A549 treated with GW870086 at 1 μM for 4 hours (cell line): ENCODE measurements around the gene CFAP161. TPM values are rescaled to one million over a fixed set of nuclear protein-coding genes. Genes with fewer than 3 reads are reported as not detected.

Source experiments
- total RNA-seq: library from RNA; stranded (reverse); fragments of 200-300 nt; extraction: Qiagen RNA extraction; gene quantifications from 5 replicates; pipeline ENCODE4 v1.2.3, GENCODE V29; 2022; ENCODE audit warnings: low read depth

CFAP161 gene, protein sequence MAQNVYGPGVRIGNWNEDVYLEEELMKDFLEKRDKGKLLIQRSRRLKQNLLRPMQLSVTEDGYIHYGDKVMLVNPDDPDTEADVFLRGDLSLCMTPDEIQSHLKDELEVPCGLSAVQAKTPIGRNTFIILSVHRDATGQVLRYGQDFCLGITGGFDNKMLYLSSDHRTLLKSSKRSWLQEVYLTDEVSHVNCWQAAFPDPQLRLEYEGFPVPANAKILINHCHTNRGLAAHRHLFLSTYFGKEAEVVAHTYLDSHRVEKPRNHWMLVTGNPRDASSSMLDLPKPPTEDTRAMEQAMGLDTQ
- total RNA-seq = not detected in 5 replicates

GRCh38 chr15:81133782-81134461, at the start of gene CFAP161:
Gene CFAP161 (plus strand): TSS chr15:81134270. CDS start chr15:81134330, 60 bp downstream.

DNA sequence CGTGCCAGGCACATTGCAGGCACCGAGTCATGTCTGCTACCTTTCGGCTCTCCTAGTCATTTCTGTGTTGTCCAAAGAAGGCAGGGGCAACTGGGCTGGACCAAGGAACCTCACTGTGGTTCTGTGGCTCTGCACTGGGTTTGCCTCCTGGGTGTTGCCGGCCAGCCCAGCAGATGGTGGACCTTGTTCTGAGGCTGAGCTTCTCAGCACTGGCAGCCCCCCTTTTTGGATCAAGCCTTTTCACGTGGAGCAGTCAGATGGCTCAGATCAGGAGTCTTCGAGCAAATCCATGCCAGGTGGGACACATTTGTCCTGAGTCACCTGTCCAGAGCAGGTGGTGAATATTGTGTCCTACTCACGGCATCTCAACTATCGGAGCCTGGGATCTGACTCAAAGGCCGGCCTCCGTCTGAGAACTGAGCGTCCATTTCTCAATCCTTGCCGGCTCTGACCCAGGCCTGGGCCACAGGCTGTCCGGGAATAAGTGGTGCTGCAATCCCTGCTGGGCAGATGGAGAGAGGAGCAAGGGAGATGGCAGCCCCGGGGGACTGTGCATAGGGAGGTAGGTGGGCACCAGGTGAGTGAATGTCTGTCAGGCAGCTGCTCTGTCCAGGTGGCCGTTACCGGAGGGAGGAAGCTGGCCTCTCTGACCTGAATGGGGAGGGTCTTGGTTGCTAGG, 62.6 kb downstream of the CFAP161 start, which contains the start of gene IL16:
TSS of gene IL16 (plus strand) at position 304 of the 679 bp plus-strand sequence. CDS start 28,521 bp downstream, outside the sequence.

Other genes starting within 250 kb of the CFAP161 start
- 36.2 to 38.0 TPM (median 37.3 TPM) in 5 replicates for gene MESD, start 144.5 kb upstream of the CFAP161 start, total RNA-seq
- gene TLNRD1, start 133.3 kb upstream of the CFAP161 start, total RNA-seq = 11.6 to 18.3 TPM (median 17.9 TPM) in 5 replicates
- 0.21 TPM in 1 of 5 replicates, not detected in the others for gene IL16, start 62.6 kb downstream of the CFAP161 start, total RNA-seq
- 1.2 to 2.6 TPM (median 2.1 TPM) in 5 replicates for gene STARD5, start 189.9 kb downstream of the CFAP161 start, total RNA-seq
- gene TMC3, start 239.9 kb downstream of the CFAP161 start, total RNA-seq = not detected in 5 replicates